ENCODE data around the gene GALNT11.

The GALNT11 gene

DNA sequence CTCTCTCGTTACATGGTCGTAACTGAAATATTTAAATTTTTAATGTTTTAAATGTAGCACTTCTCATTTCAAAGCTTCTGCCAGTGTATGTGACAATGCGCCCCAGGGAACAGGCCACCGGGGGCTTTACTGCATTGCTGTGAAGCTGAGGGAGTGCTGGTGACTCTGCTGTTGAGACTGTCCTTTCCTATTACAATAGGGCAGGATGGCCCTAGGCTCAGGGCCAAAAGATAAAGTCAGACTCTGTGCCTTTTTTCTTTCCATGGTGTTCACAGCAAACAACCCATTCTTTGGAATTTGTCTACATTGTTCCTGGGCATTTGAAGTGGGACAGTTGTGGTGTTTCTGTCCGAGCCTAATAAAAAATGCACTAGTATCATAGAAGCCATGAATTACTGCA lies 107.3 kb downstream of the GALNT11 start:
- intact Hi-C loops (cut with DNase I) = no loop called here
- peak in 1 of 42 donors; percentile 60 for DNase-seq

GRCh38 chr7:152133804-152134203 lies 108.3 kb downstream of the GALNT11 start:
- DNase-seq = no peak
- intact Hi-C loops (cut with DNase I) = no loop called here

DNA sequence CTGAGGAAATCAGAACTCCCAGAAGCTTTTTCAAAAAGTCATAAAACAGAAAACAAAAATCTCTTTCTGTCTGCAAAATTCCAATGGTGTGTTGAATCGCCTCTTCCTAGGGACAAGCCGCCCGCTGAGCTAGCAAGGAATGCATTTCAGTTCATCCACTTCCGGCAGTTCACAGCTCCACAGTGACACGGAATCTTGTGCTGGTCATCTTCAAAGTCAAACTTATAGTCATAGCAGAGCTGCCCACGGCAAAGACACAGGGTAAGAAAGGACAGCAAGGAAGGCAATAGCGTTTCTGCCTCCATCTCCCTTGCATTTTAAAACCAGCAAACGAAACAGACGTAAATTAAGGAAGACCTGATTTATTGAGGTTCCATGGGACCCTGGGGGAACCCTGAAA lies 111.2 kb downstream of the GALNT11 start:
- intact Hi-C loops (cut with DNase I) = no loop called here
- DNase-seq = peak in 4 of 42 donors; percentile 16 to 55 (median 25)

- intact Hi-C loops (cut with DNase I) = no loop called here
- DNase-seq = peak in 1 of 42 donors; percentile 16
Measured at GRCh38 chr7:152137476-152138025, 112.1 kb downstream of the GALNT11 start.

- intact Hi-C loops (cut with DNase I) = no loop called here
- no peak for DNase-seq
Measured at GRCh38 chr7:152140067-152140466, 114.6 kb downstream of the GALNT11 start.

GRCh38 chr7:152140560-152140959 lies 115.1 kb downstream of the GALNT11 start:
- intact Hi-C loops (cut with DNase I) = no loop called here
- no peak for DNase-seq

DNA sequence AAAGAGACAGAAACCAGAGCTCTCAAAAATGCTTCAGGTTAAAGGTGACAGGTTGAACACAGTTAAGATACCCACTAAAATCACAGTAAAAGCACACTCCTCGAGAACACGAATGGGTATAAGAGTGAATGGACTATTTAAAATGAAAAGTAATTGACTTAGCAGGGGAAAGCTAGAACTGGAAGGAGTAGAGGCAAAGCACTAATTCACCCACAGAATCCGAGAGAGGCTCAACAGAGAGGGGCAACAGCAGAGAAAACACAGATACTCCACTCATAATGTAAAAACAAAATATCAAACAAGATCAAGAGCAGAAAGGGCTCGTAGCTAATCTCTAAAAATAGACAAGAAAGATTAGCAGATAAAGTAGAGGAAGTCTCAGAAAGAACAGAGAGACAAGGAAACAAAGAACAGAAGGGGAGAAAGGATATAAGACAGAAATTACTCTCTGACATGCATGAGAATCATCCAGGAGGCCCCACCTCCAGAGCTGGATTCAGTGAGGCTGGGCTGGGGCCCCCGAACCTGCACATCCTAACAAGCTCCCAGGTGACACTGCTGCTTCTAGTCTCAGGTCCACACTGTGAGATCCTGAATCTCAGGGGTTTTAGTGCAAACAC lies 117.6 kb downstream of the GALNT11 start:
- intact Hi-C loops (cut with DNase I) = no loop called here
- no peak for DNase-seq

DNA sequence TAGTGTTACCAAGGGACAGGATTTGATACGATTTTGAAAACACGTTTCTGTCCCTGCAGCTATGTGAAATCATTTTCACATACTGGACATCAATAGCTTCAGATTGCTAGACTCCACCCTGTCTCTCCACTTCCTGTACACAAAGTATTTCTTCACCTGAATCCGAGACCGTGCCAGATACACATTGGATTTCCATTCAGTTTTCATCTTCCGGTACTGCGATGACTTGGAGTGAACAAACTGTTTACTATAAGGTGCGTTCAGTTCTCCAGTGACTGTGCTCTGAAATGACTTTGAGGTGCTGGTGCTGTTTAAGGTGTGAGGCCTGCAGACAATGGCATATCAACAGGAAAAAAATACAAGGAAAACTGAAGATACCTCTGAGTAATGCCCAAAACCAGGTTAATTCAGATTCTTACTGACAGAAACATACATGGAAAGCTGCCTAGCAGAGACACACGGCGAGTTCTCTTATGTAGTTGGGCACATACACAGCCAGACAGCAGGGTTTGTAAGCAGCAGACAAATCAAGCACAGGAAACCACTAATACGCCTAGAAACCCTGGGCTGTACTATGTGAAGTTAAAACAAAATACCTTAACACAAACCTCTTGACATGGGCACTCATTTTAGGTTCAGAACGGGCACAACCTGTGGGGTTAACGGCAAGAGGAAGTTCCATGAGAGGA lies 119.2 kb downstream of the GALNT11 start:
- no peak for DNase-seq
- intact Hi-C loops (cut with DNase I) = no loop called here

GRCh38 chr7:152145853-152146466 lies 120.5 kb downstream of the GALNT11 start:
- DNase-seq = peak in 17 of 42 donors; percentile 29 to 71 (median 47)
- intact Hi-C loops (cut with DNase I) = no loop called here

DNA sequence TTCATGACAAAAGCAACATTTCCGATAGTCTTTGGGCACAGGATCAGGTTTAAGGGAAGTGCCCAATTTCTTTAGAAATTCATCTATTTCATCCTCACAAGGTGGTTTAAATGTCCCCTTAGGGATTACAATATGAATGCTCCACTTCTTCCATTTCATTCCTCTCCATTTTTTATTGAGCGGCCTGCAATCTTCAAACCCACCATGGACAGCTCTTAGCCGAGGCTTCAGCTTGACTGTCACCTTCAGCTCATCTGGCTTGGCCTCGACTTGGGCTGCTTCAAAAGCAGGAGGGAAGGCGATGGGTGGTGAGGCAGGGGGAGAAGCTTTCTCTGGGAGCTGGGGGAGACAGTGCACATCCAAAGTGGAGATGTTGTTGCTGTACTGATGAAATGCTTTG lies 123.2 kb downstream of the GALNT11 start:
- intact Hi-C loops (cut with DNase I) = no loop called here
- no peak for DNase-seq

DNA sequence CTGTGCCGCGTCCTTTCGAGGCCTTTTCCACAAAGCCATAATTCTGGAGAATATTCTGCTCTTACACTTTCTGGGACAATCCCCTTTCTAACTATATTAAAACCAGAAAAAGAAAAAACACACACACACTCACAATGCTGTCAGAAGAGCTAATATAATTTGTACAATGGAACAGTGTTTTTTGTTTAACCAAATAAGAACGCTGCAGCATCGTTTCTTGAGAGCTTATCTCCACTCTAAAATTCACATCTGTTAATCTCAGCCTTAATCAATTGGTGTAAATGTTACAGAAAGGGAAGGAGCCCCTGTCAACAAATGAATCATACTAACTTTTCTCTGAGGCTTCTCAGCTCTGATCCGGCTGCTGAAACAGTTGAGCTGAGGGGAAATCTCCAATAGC lies 123.9 kb downstream of the GALNT11 start:
- intact Hi-C loops (cut with DNase I) = no loop called here
- DNase-seq = no peak

- DNase-seq = no peak
- intact Hi-C loops (cut with DNase I) = no loop called here
Measured at GRCh38 chr7:152152267-152152666, 126.8 kb downstream of the GALNT11 start.

GRCh38 chr7:152158801-152159587 lies 133.5 kb downstream of the GALNT11 start:
- no peak for DNase-seq

DNA sequence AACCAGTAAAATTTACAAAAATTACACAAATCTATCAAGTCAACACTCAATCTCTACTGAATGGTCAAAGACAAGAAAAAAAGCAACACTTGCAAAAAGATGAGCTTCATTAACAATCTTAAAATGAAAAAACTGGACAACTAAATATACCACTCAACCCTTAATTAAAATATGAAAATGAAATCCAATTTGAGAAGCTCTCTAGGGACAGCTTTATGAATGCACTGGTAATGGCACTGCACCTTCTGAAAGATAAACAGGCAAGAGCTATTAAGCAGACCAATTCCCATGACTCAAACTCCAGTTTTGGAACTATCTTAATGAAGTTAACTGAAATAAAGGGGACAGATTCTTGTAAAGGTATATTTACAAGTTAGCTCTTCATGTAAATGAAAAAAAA lies 135.7 kb downstream of the GALNT11 start:
- intact Hi-C loops (cut with DNase I) = no loop called here

More at GRCh38 chr7:152158801-152159587, 133.5 kb downstream of the GALNT11 start:
- intact Hi-C loops (cut with DNase I) = no loop called here

GRCh38 chr7:152162287-152162686 lies 136.8 kb downstream of the GALNT11 start:
- intact Hi-C loops (cut with DNase I) = no loop called here

More for the DNA sequence above, 135.7 kb downstream of the GALNT11 start:
- DNase-seq = no peak

More at GRCh38 chr7:152162287-152162686, 136.8 kb downstream of the GALNT11 start:
- DNase-seq = no peak

Measured in head of caudate nucleus (tissue), 42 donors.